Body of pancreas (tissue), 4 donors: Measurements from ENCODE around the gene TUFT1.

ENCODE experiments used
- CTCF ChIP-seq, 7 experiments: fragments of 450-650 bp in 4 of 7; fragments of 200-600 bp in 3 of 7; sonication (generic) in 3 of 7; IDR thresholded peaks; one replicate each; pipeline ENCODE4 v1.5.1; 2016 to 2019; ENCODE audit warnings: antibody characterized with exemption in 7 of 7
- POLR2A ChIP-seq, 3 donors: fragments of 450-650 bp; IDR thresholded peaks; one replicate each; pipeline ENCODE4 v1.6.1; 2016; ENCODE audit warnings: antibody characterized with exemption in 3 of 3, mild to moderate bottlenecking in 2 of 3

GRCh38 chr1:151499365-151499764, 40.7 kb upstream of the TUFT1 start:
- TF ChIP-seq CTCF (IDR thresholded peaks at IDR 0.05) (no peak), POLR2A (IDR thresholded peaks at IDR 0.05) (no peak)
